K562 (cell line): ENCODE results near the gene GBF1. TPM values are rescaled to one million over a fixed set of nuclear protein-coding genes. Genes with fewer than 3 reads are reported as not detected.
A peak's percentile ranks its signal among the peaks of the same experiment; 100 is the strongest.
"Not testable (repeated sequence)": the region's sequence is repeated elsewhere in the genome, so short reads cannot be mapped to it uniquely, and the experiment has no call there.

Source experiments
- ATAC-seq: fragments of 200-7000 bp; cut with Tn5 transposase; 3 replicates; pipeline ENCODE4 v1.9.1; 2020; ENCODE audit warnings: moderate library complexity
- BruUV-seq: library from RNA; stranded (reverse); fragments of 400-500 nt; replicated peaks from 2 replicates; lab custom pipeline; 2021; lab: Mats Ljungman, UMichigan
- CTCF ChIA-PET: fragments of 300-600 bp; formaldehyde crosslinking; extraction: SDS; loops from one replicate; lab custom pipeline; 2021; ENCODE audit warnings: low intra/inter-chr PET ratio; lab: Yijun Ruan, JAX
- POLR2A ChIA-PET: fragments of 300-600, 350-650 bp; sonication (Branson Sonifier 250); formaldehyde crosslinking; extraction: SDS; loops from one replicate; lab custom pipeline; 2021; ENCODE audit warnings: antibody characterized with exemption, inconsistent platforms; lab: Yijun Ruan, JAX
- DNase-seq, 4 experiments: peaks; one replicate each; pipeline versions ENCODE4 v3.0.0 to v3.0.0-alpha.2; 2011 to 2018; ENCODE audit warnings: low spot score in 3 of 4, mixed read lengths in 3 of 4; ENCODE audit errors: extremely low read depth in 1 of 4
- FAIRE-seq: peaks from 2 replicates; lab custom pipeline; 2011; peaks lifted over from hg19 to GRCh38; lab: Jason Lieb, UNC
- H2AFZ ChIP-seq: 2 replicates; pipeline ENCODE4 v1.6.0; 2011; ENCODE audit warnings: low read depth, low read length, control low read depth, inconsistent platforms
- H3K27ac ChIP-seq: fragments of 200-600 bp; 3 replicates; pipeline ENCODE4 v1.8.0; 2011; ENCODE audit warnings: low read depth, mild to moderate bottlenecking, control low read depth, inconsistent platforms, low read length, moderate library complexity, mixed read lengths; ENCODE audit errors: extremely low read depth
- H3K27me3 ChIP-seq, 2 experiments: fragments of 300-600 bp in 1 of 2; 2 replicates in 1 of 2; 3 replicates in 1 of 2; pipeline versions ENCODE4 v1.6.0 to v1.8.0; 2011; ENCODE audit warnings: inconsistent platforms in 2 of 2, low read length in 2 of 2, mild to moderate bottlenecking in 1 of 2, mixed read lengths in 1 of 2, moderate library complexity in 1 of 2; ENCODE audit not compliant: control insufficient read depth in 2 of 2, insufficient read depth in 2 of 2
- H3K36me3 ChIP-seq: fragments of 300-600 bp; 3 replicates; pipeline ENCODE4 v1.8.0; 2011; ENCODE audit warnings: mild to moderate bottlenecking, low read length, inconsistent platforms; ENCODE audit not compliant: control insufficient read depth, insufficient read depth
- H3K4me1 ChIP-seq, 2 experiments: fragments of 200-600 bp in 1 of 2; replicated peaks in 1 of 2; 2 replicates in 1 of 2; 3 replicates in 1 of 2; pipeline versions ENCODE4 v1.5.1 to v1.8.0; 2011; ENCODE audit warnings: inconsistent platforms in 2 of 2, low read length in 2 of 2, mild to moderate bottlenecking in 1 of 2, mixed read lengths in 1 of 2, moderate library complexity in 1 of 2; ENCODE audit not compliant: control insufficient read depth in 2 of 2, insufficient read depth in 2 of 2
- H3K4me2 ChIP-seq: 2 replicates; pipeline ENCODE4 v1.6.1; 2011; ENCODE audit warnings: low read length, control low read depth, inconsistent platforms, mixed read lengths; ENCODE audit not compliant: insufficient read depth
- H3K4me3 ChIP-seq: fragments of 200-600 bp; sonication (generic), shearing (Covaris generic); 2 replicates; pipeline ENCODE4 v1.5.1; 2016; ENCODE audit warnings: control low read depth, inconsistent platforms
- H3K79me2 ChIP-seq: fragments of 200-600 bp; 3 replicates; pipeline ENCODE4 v1.8.0; 2011; ENCODE audit warnings: low read length, inconsistent platforms; ENCODE audit not compliant: control insufficient read depth, insufficient read depth
- H3K9ac ChIP-seq, 2 experiments: 2 replicates each; pipeline versions ENCODE4 v1.6.0 to v1.6.1; 2011; ENCODE audit warnings: low read depth in 2 of 2, low read length in 2 of 2, control low read depth in 1 of 2, inconsistent platforms in 1 of 2, mild to moderate bottlenecking in 1 of 2, mixed read lengths in 1 of 2; ENCODE audit not compliant: insufficient read depth in 1 of 2
- H3K9me1 ChIP-seq: one replicate; pipeline ENCODE4 v1.6.0; 2011; ENCODE audit warnings: inconsistent platforms, mild to moderate bottlenecking, low read length, moderate library complexity; ENCODE audit not compliant: control insufficient read depth, insufficient read depth
- H3K9me3 ChIP-seq: replicated peaks from 2 replicates; pipeline ENCODE4 v1.5.1; 2011; ENCODE audit warnings: low read depth, low read length, inconsistent platforms; ENCODE audit not compliant: control insufficient read depth, insufficient read depth
- H4K20me1 ChIP-seq: replicated peaks from 2 replicates; pipeline ENCODE4 v1.6.1; 2011; ENCODE audit warnings: low read length, inconsistent platforms, mixed read lengths; ENCODE audit not compliant: control insufficient read depth, insufficient read depth
- HMG20A ChIP-seq: fragments of 450-650 bp; formaldehyde crosslinking; conservative IDR thresholded peaks from 2 replicates; pipeline ENCODE4 v1.4.0; 2020; ENCODE audit warnings: mild to moderate bottlenecking, mixed read lengths
- NUFIP1 ChIP-seq: fragments of 450-650 bp; IDR thresholded peaks from 2 replicates; pipeline ENCODE4 v1.6.1; 2018; ENCODE audit not compliant: partially characterized antibody
- ZNF354B ChIP-seq: fragments of 250-450 bp; sonication (Bioruptor Pico); IDR thresholded peaks from 2 replicates; pipeline ENCODE4 v1.4.0; 2020
- WGBS: fragments of 100-300 bp; shearing (Covaris generic); methylation state at CpG from one replicate; pipeline ENCODE4 v1.1.6; 2016; ENCODE audit warnings: low coverage, mixed read lengths; ENCODE audit not compliant: insufficient coverage; ENCODE audit errors: missing lambda C conversion rate; 5-methylcytosine and 5-hydroxymethylcytosine counted together
- in situ Hi-C: fragments of 300-500 bp; cut with MboI; formaldehyde crosslinking; loops from 4 replicates; pipeline ENCODE4 v1.15.0; 2018; ENCODE audit warnings: inconsistent platforms, mixed read lengths
- intact Hi-C: fragments of 100-400 bp; cut with micrococcal nuclease; formaldehyde crosslinking; loops from 2 replicates; pipeline ENCODE4 v1.14.2; 2022
- polyA plus RNA-seq, 8 experiments: library from polyadenylated mRNA; depleted of rRNA in 4 of 8; stranded (reverse) in 5 of 8; unstranded in 3 of 8; fragments of >200 nt; fragmentation: Nextera tagmentation in 2 of 8; fragmentation: Illumina TruSeq in 1 of 8; extraction: Ambion mirVana in 2 of 8; extraction: Trizol in 1 of 8; gene quantifications; 2 replicates each; pipeline versions ENCODE4 v1.2.1 to v1.2.3, GENCODE V29; 2011 to 2014; ENCODE audit warnings: inconsistent platforms in 1 of 8, missing spikeins in 1 of 8
- total RNA-seq, 7 experiments: library from RNA; depleted of rRNA in 6 of 7; stranded (reverse); fragments of >200 nt in 6 of 7; fragmentation: Illumina TruSeq in 2 of 7; extraction: Trizol in 2 of 7; gene quantifications; 2 replicates each; pipeline versions ENCODE4 v1.2.1 to v1.2.3, GENCODE V29; 2011 to 2021; ENCODE audit warnings: low replicate concordance in 1 of 7
- TF ChIP-seq, protein P1 (sequence below): sonication (generic); IDR thresholded peaks from 2 replicates; pipeline ENCODE4 v1.6.1; 2016

GBF1 gene
- total and polyA plus RNA-seq, 9 of the 15 experiments (the other 6 are each of a cell fraction or from before 2014, with no cell fraction given), result 0.69 to 28.0 (median 10.3) TPM

DNA sequence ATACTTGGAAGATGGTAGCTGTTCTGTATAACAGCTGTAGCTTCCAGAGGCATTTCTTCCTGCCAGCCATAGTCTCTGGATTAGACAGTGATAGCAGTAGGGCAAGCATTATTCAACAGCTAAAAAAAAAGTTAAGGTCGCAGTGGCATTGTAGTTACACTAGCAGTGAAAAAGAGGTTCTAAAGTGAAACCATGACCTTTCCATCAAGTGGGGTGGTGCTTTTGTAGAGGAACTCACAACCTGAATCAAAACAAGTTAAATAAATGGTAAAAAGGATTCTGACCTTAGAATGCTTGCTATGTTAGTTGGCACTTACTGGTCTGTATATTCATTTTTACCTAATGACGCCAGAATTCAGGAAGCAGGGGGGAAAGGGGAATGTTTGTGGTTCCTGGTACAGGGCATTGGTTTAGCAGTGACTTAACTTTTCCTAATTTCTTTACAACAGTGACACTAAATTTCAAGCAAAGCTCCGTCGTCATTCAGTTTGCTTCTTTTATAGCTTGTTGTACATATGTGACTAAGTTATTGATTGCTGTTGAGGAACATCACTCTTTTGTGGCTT lies 55.0 kb downstream of the GBF1 start:
- TF ChIP-seq, protein P1, sequence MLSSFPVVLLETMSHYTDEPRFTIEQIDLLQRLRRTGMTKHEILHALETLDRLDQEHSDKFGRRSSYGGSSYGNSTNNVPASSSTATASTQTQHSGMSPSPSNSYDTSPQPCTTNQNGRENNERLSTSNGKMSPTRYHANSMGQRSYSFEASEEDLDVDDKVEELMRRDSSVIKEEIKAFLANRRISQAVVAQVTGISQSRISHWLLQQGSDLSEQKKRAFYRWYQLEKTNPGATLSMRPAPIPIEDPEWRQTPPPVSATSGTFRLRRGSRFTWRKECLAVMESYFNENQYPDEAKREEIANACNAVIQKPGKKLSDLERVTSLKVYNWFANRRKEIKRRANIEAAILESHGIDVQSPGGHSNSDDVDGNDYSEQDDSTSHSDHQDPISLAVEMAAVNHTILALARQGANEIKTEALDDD, result no peak
- no peak for TF ChIP-seq HMG20A (CRISPR knock-in tag)
- no peak for TF ChIP-seq NUFIP1
- TF ChIP-seq ZNF354B (CRISPR knock-in tag), result no peak
- in situ Hi-C loops (no loop called here), intact Hi-C loops (no loop called here)
- H3K9me1 ChIP-seq, result no peaks in the 10 kb centered on the region
- no peaks in the 10 kb centered on the region for H3K9me3 ChIP-seq
- H3K27me3 ChIP-seq, result no peaks in the 10 kb centered on the region
- H3K4me1 ChIP-seq, result peaks cover 0 to 3% of the 10 kb centered on the region in 2 experiments; a peak in 1 of 5 replicates
- ChIA-PET CTCF (no interaction called here), POLR2A (no interaction called here)
- no peak overlapping the region for H3K4me3 ChIP-seq
- DNase-seq, result no peak
- H2AFZ ChIP-seq, result no peak overlapping the region
- H3K9ac ChIP-seq, result no peak overlapping the region
- H3K79me2 ChIP-seq, result peaks cover 17% of the 10 kb centered on the region
- 0 out of 2 replicates have a peak, but pooled peaks cover 2% of the 10 kb centered on the region for H4K20me1 ChIP-seq
- no TSS peak for BruUV-seq
- H3K4me2 ChIP-seq, result no peak overlapping the region
- 90% methylated on average over 4 of the region's 4 CpGs for WGBS
- no peak for ATAC-seq
- H3K36me3 ChIP-seq, result peaks cover 7% of the 10 kb centered on the region; the same call in 2 of the 3 replicates
- FAIRE-seq, result no peak
- H3K27ac ChIP-seq, result 0 out of 3 replicates have a peak overlapping the region, but pooled peaks have one; percentile 33

DNA sequence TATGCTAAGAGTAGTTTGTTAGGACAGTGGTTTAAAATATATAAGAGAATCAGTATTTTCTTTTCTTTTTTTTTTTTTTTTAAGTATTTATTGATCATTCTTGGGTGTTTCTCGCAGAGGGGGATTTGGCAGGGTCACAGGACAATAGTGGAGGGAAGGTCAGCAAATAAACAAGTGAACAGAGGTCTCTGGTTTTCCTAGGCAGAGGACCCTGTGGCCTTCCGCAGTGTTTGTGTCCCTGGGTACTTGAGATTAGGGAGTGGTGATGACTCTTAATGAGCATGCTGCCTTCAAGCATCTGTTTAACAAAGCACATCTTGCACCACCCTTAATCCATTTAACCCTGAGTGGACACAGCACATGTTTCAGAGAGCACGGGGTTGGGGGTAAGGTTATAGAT lies 55.6 kb downstream of the GBF1 start:
- DNase-seq, in situ Hi-C loops, intact Hi-C loops, H3K27ac ChIP-seq, H3K9me1 ChIP-seq, CTCF ChIA-PET, H3K9me3 ChIP-seq, POLR2A ChIA-PET, ATAC-seq, H3K36me3 ChIP-seq, H3K4me1 ChIP-seq, FAIRE-seq, H2AFZ ChIP-seq, H3K4me3 ChIP-seq, H4K20me1 ChIP-seq, H3K27me3 ChIP-seq, H3K4me2 ChIP-seq, BruUV-seq, H3K9ac ChIP-seq: not testable (repeated sequence)
- peaks cover 17% of the 10 kb centered on the region for H3K79me2 ChIP-seq
- no CpG with 5 or more reads among the region's 3 CpGs for WGBS

DNA sequence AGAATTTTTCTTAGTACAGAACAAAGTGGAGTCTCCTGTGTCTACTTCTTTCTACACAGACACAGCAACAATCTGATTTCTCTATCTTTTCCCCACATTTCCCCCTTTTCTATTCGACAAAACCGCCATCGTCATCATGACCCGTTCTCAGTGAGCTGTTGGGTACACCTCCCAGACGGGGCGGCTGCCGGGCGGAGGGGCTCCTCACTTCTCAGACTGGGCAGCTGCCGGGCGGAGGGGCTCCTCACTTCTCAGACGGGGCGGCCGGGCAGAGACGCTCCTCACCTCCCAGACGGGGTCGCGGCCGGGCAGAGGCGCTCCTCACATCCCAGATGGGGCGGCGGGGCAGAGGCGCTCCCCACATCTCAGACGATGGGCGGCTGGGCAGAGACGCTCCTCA lies 56.0 kb downstream of the GBF1 start:
- H3K79me2 ChIP-seq, result peaks cover 16% of the 10 kb centered on the region
- H3K4me3 ChIP-seq, H3K27ac ChIP-seq, FAIRE-seq, H2AFZ ChIP-seq, DNase-seq, H3K9me1 ChIP-seq, CTCF ChIA-PET, H3K27me3 ChIP-seq, H3K4me1 ChIP-seq, ATAC-seq, BruUV-seq, H3K4me2 ChIP-seq, in situ Hi-C loops, H3K36me3 ChIP-seq, H4K20me1 ChIP-seq, intact Hi-C loops, H3K9ac ChIP-seq, H3K9me3 ChIP-seq, POLR2A ChIA-PET: not testable (repeated sequence)
- WGBS, result 93% methylated on average over 8 of the region's 25 CpGs
